Smooth muscle cell (in vitro differentiated cells): ENCODE data around the gene COL1A1. TPM values are rescaled to one million over a fixed set of nuclear protein-coding genes. Genes with fewer than 3 reads are reported as not detected.

Experiments used
- DNase-seq: peaks from one replicate; lab custom pipeline; 2025; ENCODE audit not compliant: unreplicated experiment; lab: John Stamatoyannopoulos, UW
- H2AFZ ChIP-seq: fragments of 200-600 bp; sonication (generic); 2 replicates; pipeline ENCODE4 v1.6.0; 2016; ENCODE audit warnings: antibody characterized with exemption, low read depth, mild to moderate bottlenecking
- H3F3A ChIP-seq: fragments of 200-600 bp; sonication (generic); 2 replicates; pipeline ENCODE4 v1.6.0; 2017; ENCODE audit warnings: antibody characterized with exemption, low read depth
- H3K27ac ChIP-seq: fragments of 200-600 bp; sonication (generic); 2 replicates; pipeline ENCODE4 v1.5.1; 2016; ENCODE audit warnings: low read depth, mild to moderate bottlenecking
- H3K27me3 ChIP-seq: fragments of 200-600 bp; sonication (generic); 2 replicates; pipeline ENCODE4 v1.6.1; 2016; ENCODE audit warnings: low read depth, mild to moderate bottlenecking
- H3K36me3 ChIP-seq: fragments of 200-600 bp; sonication (generic); 2 replicates; pipeline ENCODE4 v1.5.1; 2016; ENCODE audit warnings: low read depth
- H3K4me1 ChIP-seq: fragments of 200-600 bp; sonication (generic); 2 replicates; pipeline ENCODE4 v1.5.1; 2016; ENCODE audit warnings: low read depth
- H3K4me2 ChIP-seq: fragments of 200-600 bp; sonication (generic); 2 replicates; pipeline ENCODE4 v1.6.0; 2016; ENCODE audit warnings: mild to moderate bottlenecking
- H3K4me3 ChIP-seq: fragments of 200-600 bp; sonication (generic); 2 replicates; pipeline ENCODE4 v1.5.1; 2016; ENCODE audit warnings: mild to moderate bottlenecking
- H3K79me2 ChIP-seq: fragments of 200-600 bp; sonication (generic); 2 replicates; pipeline ENCODE4 v1.6.0; 2016; ENCODE audit warnings: low read depth, mild to moderate bottlenecking
- H3K9ac ChIP-seq: fragments of 200-600 bp; sonication (generic); 2 replicates; pipeline ENCODE4 v1.6.0; 2016; ENCODE audit warnings: low read depth
- H3K9me3 ChIP-seq: fragments of 200-600 bp; sonication (generic); replicated peaks from 2 replicates; pipeline ENCODE4 v1.5.1; 2016; ENCODE audit warnings: low read depth
- H4K20me1 ChIP-seq: fragments of 200-600 bp; sonication (generic); 2 replicates; pipeline ENCODE4 v1.6.0; 2016; ENCODE audit warnings: low read depth
- WGBS: methylation state at CpG from one replicate; pipeline ENCODE4 v1.1.7; 2016; ENCODE audit warnings: low lambda C conversion rate; 5-methylcytosine and 5-hydroxymethylcytosine counted together
- polyA plus RNA-seq: library from polyadenylated mRNA; unstranded; fragments of >200 nt; fragmentation: Nextera tagmentation; extraction: Ambion mirVana; gene quantifications from 2 replicates; pipeline ENCODE4 v1.2.1, GENCODE V29; 2016
- total RNA-seq: library from RNA; depleted of rRNA; stranded (reverse); fragments of >200 nt; gene quantifications from 2 replicates; pipeline ENCODE4 v1.2.3, GENCODE V29; 2014
- TF ChIP-seq, protein P1 (sequence below): fragments of 200-600 bp; sonication (generic); IDR thresholded peaks from 2 replicates; pipeline ENCODE4 v1.5.1; 2017; ENCODE audit warnings: borderline replicate concordance, mild to moderate bottlenecking, antibody characterized with exemption; ENCODE audit not compliant: insufficient read depth, poor library complexity, severe bottlenecking

The COL1A1 gene
- total and polyA plus RNA-seq, 2 experiments from 2014 or later = 4,141 to 25,649 TPM

DNA sequence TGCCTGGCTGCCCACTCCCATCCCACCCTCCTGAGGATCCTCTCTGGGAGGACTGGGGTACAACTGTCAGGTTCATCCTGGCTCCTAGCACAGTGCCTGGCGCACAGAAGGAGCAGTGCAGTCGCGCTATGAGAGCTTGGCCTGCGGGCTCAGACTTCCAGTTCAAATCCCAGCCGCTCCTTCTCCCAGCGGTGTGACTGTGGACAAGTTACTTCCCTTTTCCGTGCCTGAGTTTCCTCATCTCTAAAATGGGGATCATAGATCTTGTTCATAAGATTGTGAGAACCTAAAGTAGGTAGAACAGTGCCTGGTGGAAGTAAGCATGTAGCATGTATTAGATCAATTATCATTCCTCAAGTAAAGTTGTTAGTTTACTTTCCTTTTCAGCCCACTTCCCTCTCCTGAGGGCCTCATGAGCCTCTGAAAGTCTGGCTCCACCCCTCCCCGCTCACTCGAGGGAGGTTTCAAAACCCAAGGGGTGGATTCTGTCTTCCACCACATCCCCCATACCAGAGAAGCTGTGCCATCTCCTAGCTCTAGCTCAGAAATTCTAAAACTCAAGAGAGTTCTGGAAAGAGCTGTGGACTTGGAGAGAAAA is 19.9 kb upstream of the COL1A1 start:
- TF ChIP-seq, protein P1, sequence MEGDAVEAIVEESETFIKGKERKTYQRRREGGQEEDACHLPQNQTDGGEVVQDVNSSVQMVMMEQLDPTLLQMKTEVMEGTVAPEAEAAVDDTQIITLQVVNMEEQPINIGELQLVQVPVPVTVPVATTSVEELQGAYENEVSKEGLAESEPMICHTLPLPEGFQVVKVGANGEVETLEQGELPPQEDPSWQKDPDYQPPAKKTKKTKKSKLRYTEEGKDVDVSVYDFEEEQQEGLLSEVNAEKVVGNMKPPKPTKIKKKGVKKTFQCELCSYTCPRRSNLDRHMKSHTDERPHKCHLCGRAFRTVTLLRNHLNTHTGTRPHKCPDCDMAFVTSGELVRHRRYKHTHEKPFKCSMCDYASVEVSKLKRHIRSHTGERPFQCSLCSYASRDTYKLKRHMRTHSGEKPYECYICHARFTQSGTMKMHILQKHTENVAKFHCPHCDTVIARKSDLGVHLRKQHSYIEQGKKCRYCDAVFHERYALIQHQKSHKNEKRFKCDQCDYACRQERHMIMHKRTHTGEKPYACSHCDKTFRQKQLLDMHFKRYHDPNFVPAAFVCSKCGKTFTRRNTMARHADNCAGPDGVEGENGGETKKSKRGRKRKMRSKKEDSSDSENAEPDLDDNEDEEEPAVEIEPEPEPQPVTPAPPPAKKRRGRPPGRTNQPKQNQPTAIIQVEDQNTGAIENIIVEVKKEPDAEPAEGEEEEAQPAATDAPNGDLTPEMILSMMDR = no peak

DNA sequence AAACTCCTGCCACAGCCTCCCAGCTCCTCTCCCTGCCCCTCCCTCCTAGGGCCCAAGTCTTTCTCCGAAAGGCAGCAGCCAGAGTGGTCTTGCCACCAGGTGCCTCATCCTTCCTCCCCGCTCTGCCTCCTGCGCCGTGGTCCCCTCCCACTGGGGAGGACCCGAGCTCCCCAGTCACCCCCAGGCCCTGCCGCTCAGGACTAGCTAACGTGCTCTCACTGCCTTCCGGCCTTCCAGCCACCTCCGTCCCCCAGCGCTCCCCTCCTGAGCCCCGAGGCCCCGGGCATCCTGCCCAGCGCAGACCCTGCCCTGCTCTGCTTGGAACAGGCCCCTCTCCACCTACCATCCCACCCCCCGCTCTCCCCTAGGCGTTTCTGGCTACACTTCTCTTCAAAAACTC is 19.4 kb upstream of the COL1A1 start:
- no peak overlapping the region for H3K4me3 ChIP-seq
- peak overlapping the region; percentile 92 for H3K9ac ChIP-seq
- H3K36me3 ChIP-seq = no peaks in the 10 kb centered on the region
- H3K4me2 ChIP-seq = peak overlapping the region; percentile 83
- H3K27me3 ChIP-seq = no peaks in the 10 kb centered on the region
- H3K4me1 ChIP-seq = peaks cover 31% of the 10 kb centered on the region
- no peak overlapping the region for H2AFZ ChIP-seq
- H3K79me2 ChIP-seq = no peaks in the 10 kb centered on the region
- TF ChIP-seq, protein P1 = no peak
- no peaks in the 10 kb centered on the region for H4K20me1 ChIP-seq
- DNase-seq = no peak
- peak overlapping the region; percentile 99 for H3K27ac ChIP-seq
- peaks cover 30% of the 10 kb centered on the region for H3F3A ChIP-seq
- H3K9me3 ChIP-seq = no peaks in the 10 kb centered on the region
- WGBS = 83% methylated on average over 7 of the region's 15 CpGs

More for the DNA sequence above, 19.9 kb upstream of the COL1A1 start:
- Histone ChIP-seq H2AFZ (no peak overlapping the region), H3K4me1 (peaks cover 31% of the 10 kb centered on the region), H3F3A (peaks cover 28% of the 10 kb centered on the region), H3K27me3 (no peaks in the 10 kb centered on the region), H3K79me2 (no peaks in the 10 kb centered on the region), H3K27ac (peak overlapping the region; percentile 99), H3K4me2 (peak overlapping the region; percentile 83), H4K20me1 (no peaks in the 10 kb centered on the region), H3K9ac (peak overlapping the region; percentile 92), H3K36me3 (no peaks in the 10 kb centered on the region), H3K9me3 (no peaks in the 10 kb centered on the region), H3K4me3 (no peak overlapping the region)
- no peak for DNase-seq
- WGBS = 71% methylated on average over 9 of the region's 9 CpGs

DNA sequence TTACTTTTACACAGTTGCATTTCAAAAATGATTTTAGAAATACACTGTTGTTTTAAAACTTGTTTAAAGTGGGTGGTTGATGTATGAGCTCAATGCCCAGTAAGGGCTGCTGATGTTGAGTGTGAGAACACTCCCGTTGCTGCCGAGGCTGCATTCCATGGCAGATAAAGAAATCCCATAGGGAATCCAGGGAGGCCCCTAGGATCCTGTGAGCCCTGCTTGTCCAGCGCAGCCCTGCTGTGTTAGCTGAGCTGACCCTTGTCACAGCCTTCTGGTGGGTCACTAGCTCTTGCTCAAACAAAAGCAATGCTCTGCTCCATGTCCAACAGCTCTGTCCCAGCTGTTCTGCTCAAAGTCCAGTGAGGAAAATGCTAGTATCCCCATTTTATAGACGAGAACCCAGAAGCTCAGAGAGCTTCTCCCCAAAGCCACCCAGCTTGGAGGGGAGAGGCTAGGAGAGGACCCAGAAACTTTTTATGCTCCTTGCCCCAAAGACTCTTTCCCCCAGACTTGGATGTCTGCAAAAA is 18.6 kb upstream of the COL1A1 start:
- Histone ChIP-seq H4K20me1 (no peaks in the 10 kb centered on the region), H3K4me3 (peak overlapping the region; percentile 24), H3K27me3 (no peaks in the 10 kb centered on the region), H3K36me3 (no peaks in the 10 kb centered on the region), H3K9me3 (no peaks in the 10 kb centered on the region), H3K79me2 (no peaks in the 10 kb centered on the region), H3F3A (peaks cover 37% of the 10 kb centered on the region), H3K4me1 (peaks cover 31% of the 10 kb centered on the region), H2AFZ (no peak overlapping the region), H3K27ac (peak overlapping the region; percentile 99), H3K4me2 (peak overlapping the region; percentile 83), H3K9ac (peak overlapping the region; percentile 92)
- WGBS = 18% methylated on average over 4 of the region's 4 CpGs
- TF ChIP-seq, protein P1 = no peak
- no peak for DNase-seq

DNA sequence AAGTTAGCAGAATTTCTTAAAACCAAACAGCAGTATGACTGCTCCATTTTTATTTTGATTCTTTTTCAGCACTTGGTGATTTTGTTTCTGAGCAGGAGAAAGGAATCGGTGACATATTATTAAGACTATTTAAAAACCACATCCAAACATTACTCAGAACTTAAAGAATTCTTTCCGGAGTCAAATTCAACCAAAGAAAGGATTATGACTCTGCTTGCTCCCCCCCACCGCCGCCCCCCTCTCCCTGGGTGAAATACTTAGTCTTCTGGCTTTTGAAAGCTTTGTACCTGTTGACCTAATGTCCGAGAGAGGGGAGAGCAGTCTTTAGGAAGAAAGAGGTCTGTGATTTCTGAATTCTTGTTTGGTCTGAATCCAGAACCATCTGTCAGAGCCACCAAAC is 17.9 kb upstream of the COL1A1 start:
- Histone ChIP-seq H3K9me3 (no peaks in the 10 kb centered on the region), H3K27ac (peak overlapping the region; percentile 99), H3K27me3 (no peaks in the 10 kb centered on the region), H3K36me3 (no peaks in the 10 kb centered on the region), H3K4me3 (peak overlapping the region; percentile 24), H3K4me2 (peak overlapping the region; percentile 83), H3F3A (peaks cover 41% of the 10 kb centered on the region), H4K20me1 (no peaks in the 10 kb centered on the region), H3K9ac (peak overlapping the region; percentile 92), H3K4me1 (peaks cover 31% of the 10 kb centered on the region), H3K79me2 (no peaks in the 10 kb centered on the region), H2AFZ (no peak overlapping the region)
- no peak for DNase-seq
- 8% methylated on average over 5 of the region's 5 CpGs for WGBS
- TF ChIP-seq, protein P1 = no peak
